ENCODE measurements around the gene GCHFR. TPM values are rescaled to one million over a fixed set of nuclear protein-coding genes. Genes with fewer than 3 reads are reported as not detected.

GCHFR gene
- total and polyA plus RNA-seq, 2 donors (not counting 3 experiments of a cell fraction or from before 2014, with no cell fraction given): 6.3 to 14.2 TPM

- dilution Hi-C loops (cut with MboI; ENCODE audit: extremely low pct_ligation_motif_present, low sequenced_read_pairs) (no loop called here), intact Hi-C loops (cut with micrococcal nuclease) (loop anchor here (1.0 to 2.0 kb wide), 7 partner anchors 7 to 139 kb away; partner anchors contain the start of genes C15orf62, DNAJC17, RAD51 and VPS18)
- H3K9ac ChIP-seq (replicated peaks; ENCODE audit: extremely low read depth, insufficient read depth, low read length): peak overlapping the region; percentile 85
- H3K36me3 ChIP-seq (ENCODE audit: control insufficient read depth in 2 of 2, extremely low read depth in 1 of 2, insufficient read depth in 2 of 2, low read length in 2 of 2): peaks cover 0 to 4% of the 10 kb centered on the region in 2 experiments
- no peaks in the 10 kb centered on the region for H3K27me3 ChIP-seq (ENCODE audit: control insufficient read depth in 2 of 2, insufficient read depth in 2 of 2, low read length in 2 of 2)
- peaks cover 8% of the 10 kb centered on the region for H3K4me1 ChIP-seq (ENCODE audit: control insufficient read depth, extremely low read depth, insufficient read depth, low read length)
- H3K4me2 ChIP-seq (ENCODE audit: insufficient read depth, low read length): peak overlapping the region; percentile 71
- no peak overlapping the region for H2AFZ ChIP-seq (ENCODE audit: low read depth, low read length)
- FAIRE-seq (no peak), DNase-seq (ENCODE audit: low read depth, low spot score) (no peak)
- ChIA-PET CTCF (interaction anchor here (0.6 to 1.6 kb wide), 2 partner anchors 26 to 42 kb away, joined by 3 to 4 read pairs; no protein-coding TSS in a partner anchor), POLR2A (no interaction called here)
- H3K9me3 ChIP-seq (replicated peaks; ENCODE audit: control insufficient read depth, insufficient read depth, low read length): no peaks in the 10 kb centered on the region
- peak overlapping the region; percentile 13 to 71 (median 59) for H3K4me3 ChIP-seq (replicated peaks in 1 of 3; ENCODE audit: insufficient read depth in 1 of 3, low read depth in 1 of 3, low read length in 3 of 3)
- H3K27ac ChIP-seq (ENCODE audit: insufficient read depth, low read depth, low read length): peak overlapping the region; percentile 71
- TF ChIP-seq FOS (IDR thresholded peaks at IDR 0.05; ENCODE audit: borderline replicate concordance, insufficient read depth, low read length): no peak
- no peak for TF ChIP-seq MYC (IDR thresholded peaks at IDR 0.05; ENCODE audit: low read depth, low read length)
- no peak for TF ChIP-seq GATA2 (IDR thresholded peaks at IDR 0.05; ENCODE audit: insufficient read depth, insufficient read length, low read depth, low read length)
- no peak for TF ChIP-seq CTCF (IDR thresholded peaks at IDR 0.05; ENCODE audit: extremely low read depth in 1 of 2, insufficient read depth in 1 of 2, low read depth in 1 of 2, low read length in 2 of 2)
- TF ChIP-seq POLR2AphosphoS5 (IDR thresholded peaks at IDR 0.05; ENCODE audit: insufficient read depth, low read depth, low read length): no peak
- TF ChIP-seq MAX (IDR thresholded peaks at IDR 0.05; ENCODE audit: insufficient read depth, insufficient read length): no peak
- TF ChIP-seq POLR2A (IDR thresholded peaks at IDR 0.05; ENCODE audit: low read depth, low read length): no peak
- TF ChIP-seq EZH2 (IDR thresholded peaks at IDR 0.05; ENCODE audit: borderline replicate concordance, low read depth, low read length, severe bottlenecking): no peak
- BruUV-seq (replicated peaks): no TSS peak
- H3K79me2 ChIP-seq (ENCODE audit: control insufficient read depth, insufficient read depth, low read length): peaks cover 19% of the 10 kb centered on the region
- no peaks in the 10 kb centered on the region for H4K20me1 ChIP-seq (replicated peaks; ENCODE audit: control insufficient read depth, extremely low read depth, insufficient read depth, low read length)
- no peaks in the 10 kb centered on the region for H3K9me1 ChIP-seq (replicated peaks; ENCODE audit: control insufficient read depth, extremely low read depth, insufficient read depth, low read length)
Observed at GRCh38 chr15:40755812-40756208, 8.1 kb upstream of the GCHFR start.
